ENCODE measurements around the gene MAGEA11. TPM values are rescaled to one million over a fixed set of nuclear protein-coding genes. Genes with fewer than 3 reads are reported as not detected.

Gene MAGEA11
- total RNA-seq, 1 donor from 2014 or later, result 0.17 TPM

DNA sequence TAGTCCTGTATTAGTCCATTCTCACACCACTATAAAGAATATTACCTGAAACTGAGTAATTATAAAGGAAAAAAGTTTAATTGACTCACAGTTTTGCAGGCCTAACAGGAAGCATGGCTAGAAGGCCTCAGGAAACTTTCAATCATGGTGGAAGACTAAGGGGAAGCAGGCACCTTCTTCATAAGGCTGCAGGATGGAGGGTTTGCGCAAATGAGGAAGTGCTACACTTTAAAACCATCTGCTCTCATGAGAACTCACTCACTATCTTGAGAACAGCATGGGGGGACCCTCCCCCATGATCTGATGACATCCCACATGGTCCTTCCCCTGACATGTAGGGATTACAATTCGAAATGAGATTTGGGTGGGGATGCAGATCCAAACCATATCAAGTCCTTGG is 12.1 kb upstream of the MAGEA11 start:
- Mint-ChIP-seq H3K4me1 (ENCODE audit: unreplicated experiment) (no peaks in the 10 kb centered on the region), H3K27me3 (no peaks in the 10 kb centered on the region), H3K4me3 (no peak overlapping the region), H3K9me3 (no peaks in the 10 kb centered on the region), H3K27ac (no peak overlapping the region), H3K36me3 (no peaks in the 10 kb centered on the region)
- no peak for DNase-seq (ENCODE audit: extremely low spot score, unreplicated experiment)
- TF ChIP-seq, protein P1, sequence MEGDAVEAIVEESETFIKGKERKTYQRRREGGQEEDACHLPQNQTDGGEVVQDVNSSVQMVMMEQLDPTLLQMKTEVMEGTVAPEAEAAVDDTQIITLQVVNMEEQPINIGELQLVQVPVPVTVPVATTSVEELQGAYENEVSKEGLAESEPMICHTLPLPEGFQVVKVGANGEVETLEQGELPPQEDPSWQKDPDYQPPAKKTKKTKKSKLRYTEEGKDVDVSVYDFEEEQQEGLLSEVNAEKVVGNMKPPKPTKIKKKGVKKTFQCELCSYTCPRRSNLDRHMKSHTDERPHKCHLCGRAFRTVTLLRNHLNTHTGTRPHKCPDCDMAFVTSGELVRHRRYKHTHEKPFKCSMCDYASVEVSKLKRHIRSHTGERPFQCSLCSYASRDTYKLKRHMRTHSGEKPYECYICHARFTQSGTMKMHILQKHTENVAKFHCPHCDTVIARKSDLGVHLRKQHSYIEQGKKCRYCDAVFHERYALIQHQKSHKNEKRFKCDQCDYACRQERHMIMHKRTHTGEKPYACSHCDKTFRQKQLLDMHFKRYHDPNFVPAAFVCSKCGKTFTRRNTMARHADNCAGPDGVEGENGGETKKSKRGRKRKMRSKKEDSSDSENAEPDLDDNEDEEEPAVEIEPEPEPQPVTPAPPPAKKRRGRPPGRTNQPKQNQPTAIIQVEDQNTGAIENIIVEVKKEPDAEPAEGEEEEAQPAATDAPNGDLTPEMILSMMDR (conservative IDR thresholded peaks at IDR 0.05), result no peak

DNA sequence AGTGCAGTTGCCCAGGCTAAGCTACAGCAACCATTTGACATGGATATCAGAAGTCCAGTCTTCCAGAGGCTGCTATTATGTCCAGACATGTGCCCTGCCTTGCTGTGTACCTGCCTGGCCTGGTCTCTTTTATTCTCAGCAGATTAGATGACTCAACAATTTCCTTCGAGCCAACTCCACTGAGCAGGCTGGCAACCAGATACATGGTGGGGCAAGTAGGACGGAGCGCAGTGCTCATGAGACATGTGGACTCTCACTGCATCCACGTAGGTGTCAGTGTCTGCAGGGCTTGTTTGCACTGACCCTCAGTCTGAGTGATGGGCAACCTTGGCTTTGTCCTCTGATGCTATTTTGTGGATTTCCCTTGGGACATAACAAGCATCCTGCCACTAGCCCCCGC is 7.2 kb upstream of the MAGEA11 start:
- H3K27me3 Mint-ChIP-seq, result no peaks in the 10 kb centered on the region

DNA sequence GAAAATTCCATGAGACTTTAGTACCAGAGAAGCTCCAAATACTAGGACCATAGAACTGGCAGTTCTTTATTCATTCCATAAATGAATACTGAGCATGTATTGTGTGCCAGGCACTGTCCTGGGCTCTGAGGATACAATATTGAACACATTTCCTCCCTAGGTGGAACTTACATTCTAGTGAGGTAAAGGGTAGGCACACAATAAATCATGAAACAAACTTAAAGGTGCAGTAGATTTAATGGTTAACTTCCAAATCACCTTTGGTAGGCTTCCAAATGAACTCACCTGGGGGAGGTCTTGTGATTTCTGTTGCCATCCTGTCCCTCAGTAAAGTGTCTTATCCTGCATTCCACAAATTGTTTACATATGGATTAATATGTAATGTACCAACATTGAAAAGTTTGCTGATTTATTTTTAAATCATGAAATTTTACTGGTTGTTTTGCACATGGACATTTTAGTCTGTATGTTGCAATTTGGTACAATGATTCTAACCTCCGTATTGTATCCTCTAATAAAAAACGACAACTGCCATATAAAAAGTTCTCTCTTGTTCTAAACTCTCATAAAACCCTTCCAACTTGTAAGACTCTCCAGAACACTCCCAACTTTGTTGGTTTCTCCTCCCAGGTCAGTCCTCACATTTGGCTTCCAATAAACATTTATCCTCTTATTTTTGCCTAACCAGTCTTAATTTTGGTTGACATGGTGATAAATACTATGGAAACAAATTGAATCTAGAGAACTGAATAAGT is 4.5 kb upstream of the MAGEA11 start:
- no peaks in the 10 kb centered on the region for H3K4me1 Mint-ChIP-seq (ENCODE audit: unreplicated experiment)
- no peaks in the 10 kb centered on the region for H3K27me3 Mint-ChIP-seq
- H3K27ac Mint-ChIP-seq, result no peak overlapping the region
- H3K36me3 Mint-ChIP-seq, result no peaks in the 10 kb centered on the region
- no peaks in the 10 kb centered on the region for H3K9me3 Mint-ChIP-seq
- no peak overlapping the region for H3K4me3 Mint-ChIP-seq
- TF ChIP-seq, protein P1 (conservative IDR thresholded peaks at IDR 0.05), result no peak
- no peak for DNase-seq (ENCODE audit: extremely low spot score, unreplicated experiment)

More for the DNA sequence above, 7.2 kb upstream of the MAGEA11 start:
- no peak for DNase-seq (ENCODE audit: extremely low spot score, unreplicated experiment)
- H3K4me3 Mint-ChIP-seq, result no peak overlapping the region
- TF ChIP-seq, protein P1 (conservative IDR thresholded peaks at IDR 0.05), result no peak
- H3K27ac Mint-ChIP-seq, result no peak overlapping the region
- H3K4me1 Mint-ChIP-seq (ENCODE audit: unreplicated experiment), result no peaks in the 10 kb centered on the region
- H3K36me3 Mint-ChIP-seq, result no peaks in the 10 kb centered on the region
- no peaks in the 10 kb centered on the region for H3K9me3 Mint-ChIP-seq

DNA sequence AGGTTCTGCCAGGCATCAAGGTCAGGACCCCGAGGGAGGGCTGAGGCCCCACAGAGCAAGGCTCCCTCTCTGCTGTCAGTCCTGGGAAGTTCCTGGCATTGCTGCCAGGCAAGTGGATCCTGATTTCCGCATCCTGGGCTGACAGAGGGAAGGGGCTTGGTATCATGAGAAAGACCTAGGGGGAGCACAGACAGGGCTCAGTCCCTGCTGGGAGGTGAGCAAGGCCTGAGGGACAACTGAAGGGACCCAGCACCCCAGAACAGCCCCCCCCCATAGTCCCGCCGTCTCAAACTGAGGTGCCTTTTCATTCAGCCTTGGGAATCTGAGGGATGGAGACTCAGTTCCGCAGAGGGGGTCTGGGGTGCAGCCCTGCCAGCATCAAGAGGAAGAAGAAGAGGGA is 971 bp downstream of the MAGEA11 start:
- Mint-ChIP-seq H3K9me3 (no peaks in the 10 kb centered on the region), H3K4me1 (ENCODE audit: unreplicated experiment) (no peaks in the 10 kb centered on the region), H3K4me3 (no peak overlapping the region), H3K27ac (no peak overlapping the region), H3K27me3 (no peaks in the 10 kb centered on the region), H3K36me3 (no peaks in the 10 kb centered on the region)
- TF ChIP-seq, protein P1 (conservative IDR thresholded peaks at IDR 0.05), result no peak
- DNase-seq (ENCODE audit: extremely low spot score, unreplicated experiment), result no peak

DNA sequence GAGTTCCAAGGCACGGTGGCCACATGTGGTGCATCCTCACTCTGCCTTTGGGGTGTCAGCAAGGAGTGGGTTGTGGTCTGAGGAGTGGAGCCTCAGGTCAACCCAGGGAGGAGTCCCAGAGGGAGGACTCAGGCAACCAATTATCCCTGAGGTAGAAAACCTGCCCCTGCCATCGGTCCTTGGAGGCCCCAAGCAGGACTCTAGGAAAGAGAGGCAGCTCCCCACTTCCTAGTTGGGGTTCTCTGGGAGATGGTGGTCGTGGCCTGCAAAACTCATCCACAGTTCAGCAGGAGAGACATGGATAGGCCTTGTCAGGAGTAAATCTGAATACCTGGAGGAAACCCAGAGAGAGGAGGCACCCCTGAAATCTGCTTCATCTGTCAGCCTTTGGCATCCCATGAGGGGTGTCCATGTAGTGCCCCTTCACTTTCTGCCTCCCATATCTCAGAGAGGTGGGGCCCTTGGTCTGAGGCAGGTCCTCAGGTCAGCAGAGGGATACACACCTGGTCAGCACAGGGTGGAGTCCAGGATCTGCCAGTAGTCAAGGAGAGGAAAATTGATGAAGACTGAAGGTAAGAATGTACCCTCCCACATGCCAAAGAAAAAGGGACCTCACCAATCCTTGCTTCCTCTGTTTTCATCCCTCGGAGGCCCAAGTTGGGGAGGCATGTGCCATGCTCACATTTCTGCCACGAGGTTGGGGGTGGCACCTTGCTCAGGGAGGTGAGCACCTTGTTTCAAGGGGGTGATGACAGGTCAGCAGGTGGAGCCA is 1.6 kb downstream of the MAGEA11 start:
- Mint-ChIP-seq H3K9me3 (no peaks in the 10 kb centered on the region), H3K27me3 (no peaks in the 10 kb centered on the region), H3K27ac (no peak overlapping the region), H3K4me3 (no peak overlapping the region), H3K4me1 (ENCODE audit: unreplicated experiment) (no peaks in the 10 kb centered on the region), H3K36me3 (no peaks in the 10 kb centered on the region)
- TF ChIP-seq, protein P1 (conservative IDR thresholded peaks at IDR 0.05), result no peak
- DNase-seq (ENCODE audit: extremely low spot score, unreplicated experiment), result no peak

Data from type B pancreatic cell (in vitro differentiated cells).